Fibroblast of lung (primary cell): ENCODE data around the gene RTN3. TPM values are rescaled to one million over a fixed set of nuclear protein-coding genes. Genes with fewer than 3 reads are reported as not detected.

ENCODE experiments used
- DNase-seq, 2 donors: peaks; one replicate each; pipeline versions ENCODE4 v3.0.0 to v3.0.0-alpha.2; 2010; ENCODE audit warnings: low read depth in 2 of 2
- H2AFZ ChIP-seq: 2 replicates; pipeline ENCODE4 v1.5.1; 2012; ENCODE audit warnings: low read length, control low read depth, inconsistent platforms
- H3K27ac ChIP-seq: 2 replicates; pipeline ENCODE4 v1.5.1; 2011; ENCODE audit warnings: low read length, control low read depth; ENCODE audit not compliant: insufficient read depth
- H3K27me3 ChIP-seq: 2 replicates; pipeline ENCODE4 v1.5.1; 2011; ENCODE audit warnings: mild to moderate bottlenecking, low read length; ENCODE audit not compliant: control insufficient read depth, insufficient read depth
- H3K36me3 ChIP-seq: 2 replicates; pipeline ENCODE4 v1.5.1; 2011; ENCODE audit warnings: low read length; ENCODE audit not compliant: control insufficient read depth, insufficient read depth
- H3K4me1 ChIP-seq: 2 replicates; pipeline ENCODE4 v1.5.1; 2011; ENCODE audit warnings: low read length; ENCODE audit not compliant: control insufficient read depth, insufficient read depth; ENCODE audit errors: extremely low read depth
- H3K4me2 ChIP-seq: 2 replicates; pipeline ENCODE4 v1.5.1; 2011; ENCODE audit warnings: low read length, control low read depth; ENCODE audit not compliant: insufficient read depth; ENCODE audit errors: extremely low read depth
- H3K4me3 ChIP-seq, 4 experiments: fragments of 200-600 bp in 1 of 4; sonication (generic) in 1 of 4; replicated peaks in 1 of 4; 2 replicates each; pipeline ENCODE4 v1.5.1; 2011 to 2016; ENCODE audit warnings: low read length in 4 of 4, low read depth in 3 of 4, mild to moderate bottlenecking in 3 of 4, control low read depth in 2 of 4, inconsistent platforms in 1 of 4, mixed read lengths in 1 of 4; ENCODE audit not compliant: insufficient read depth in 1 of 4; ENCODE audit errors: control extremely low read depth in 1 of 4
- H3K79me2 ChIP-seq: 2 replicates; pipeline ENCODE4 v1.5.1; 2012; ENCODE audit warnings: mild to moderate bottlenecking, low read length, inconsistent platforms; ENCODE audit not compliant: control insufficient read depth, insufficient read depth
- H3K9ac ChIP-seq: 2 replicates; pipeline ENCODE4 v1.5.1; 2011; ENCODE audit warnings: mild to moderate bottlenecking, low read length, control low read depth; ENCODE audit not compliant: insufficient read depth
- H3K9me3 ChIP-seq: 2 replicates; pipeline ENCODE4 v1.5.1; 2012; ENCODE audit warnings: low read depth, low read length; ENCODE audit not compliant: control insufficient read depth, insufficient read depth
- H4K20me1 ChIP-seq: 2 replicates; pipeline ENCODE4 v1.5.1; 2011; ENCODE audit warnings: low read length; ENCODE audit not compliant: control insufficient read depth, insufficient read depth; ENCODE audit errors: extremely low read depth
- CTCF ChIP-seq, 2 donors: IDR thresholded peaks in 1 of 2; conservative IDR thresholded peaks in 1 of 2; 1 replicate in 1 of 2; 2 replicates in 1 of 2; pipeline ENCODE4 v1.5.1; 2011 to 2012; ENCODE audit warnings: low read length in 2 of 2, control low read depth in 1 of 2, inconsistent platforms in 1 of 2, low read depth in 1 of 2, mild to moderate bottlenecking in 1 of 2
- EZH2 ChIP-seq: IDR thresholded peaks from 2 replicates; pipeline ENCODE4 v1.5.1; 2012; ENCODE audit warnings: low read length, control low read depth, mild to moderate bottlenecking; ENCODE audit errors: missing control alignments
- polyA plus RNA-seq, 2 donors: library from polyadenylated mRNA; depleted of rRNA in 1 of 2; stranded (reverse) in 1 of 2; unstranded in 1 of 2; fragments of >200 nt; gene quantifications; 2 replicates each; pipeline ENCODE4 v1.2.1, GENCODE V29; 2011 to 2012; ENCODE audit warnings: missing spikeins in 1 of 2
- total RNA-seq: library from RNA; depleted of rRNA; stranded (reverse); fragments of >200 nt; gene quantifications from 2 replicates; pipeline ENCODE4 v1.2.1, GENCODE V29; 2014

Gene RTN3
- total and polyA plus RNA-seq, 2 donors (not counting 1 experiment from before 2014, with no cell fraction given) = 93.3 to 167 TPM

DNA sequence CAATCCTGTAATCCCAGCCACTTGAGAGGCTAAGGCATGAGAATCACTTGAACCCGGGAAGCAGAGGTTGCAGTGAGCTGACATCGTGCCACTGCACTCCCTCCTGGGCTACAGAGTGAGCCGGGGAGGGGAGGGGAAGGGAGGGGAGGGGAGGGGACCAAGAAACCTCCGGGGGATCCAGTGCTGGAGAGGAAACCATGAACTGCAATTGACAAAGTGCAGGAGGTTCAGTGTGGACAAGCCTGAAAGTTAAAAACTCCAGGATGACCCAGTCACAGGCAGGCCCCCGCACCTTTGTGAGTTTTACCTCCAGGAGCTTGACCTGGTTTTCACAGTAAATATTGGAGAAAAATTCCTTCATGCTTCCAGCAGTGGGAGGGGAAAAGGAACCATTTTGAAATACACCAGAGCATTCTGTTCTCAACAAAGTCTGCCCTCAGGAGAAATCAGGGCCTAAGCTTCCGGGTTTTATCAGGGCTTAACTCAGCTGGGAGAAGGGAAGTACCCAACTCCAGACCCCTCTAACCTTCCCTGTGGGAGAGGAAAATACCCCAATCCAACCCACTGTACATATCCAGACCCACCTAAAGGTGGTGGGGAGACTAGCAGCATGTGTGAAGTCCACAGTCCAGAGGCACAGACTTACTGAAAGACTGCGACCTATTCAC lies 102.8 kb downstream of the RTN3 start:
- no peak overlapping the region for H3K4me3 ChIP-seq
- TF ChIP-seq EZH2 (no peak), CTCF (conservative IDR thresholded peaks at IDR 0.05 in 1 of 2, IDR thresholded peaks at IDR 0.05 in 1 of 2; ENCODE audit: low read depth in 1 of 2, low read length in 2 of 2) (no peak)
- no peaks in the 10 kb centered on the region for H4K20me1 ChIP-seq
- H3K36me3 ChIP-seq = no peaks in the 10 kb centered on the region
- H2AFZ ChIP-seq = no peak overlapping the region
- H3K4me1 ChIP-seq = no peaks in the 10 kb centered on the region
- H3K4me2 ChIP-seq = no peak overlapping the region
- no peaks in the 10 kb centered on the region for H3K27me3 ChIP-seq
- no peaks in the 10 kb centered on the region for H3K9me3 ChIP-seq
- H3K27ac ChIP-seq = no peak overlapping the region
- no peak overlapping the region for H3K9ac ChIP-seq
- no peak for DNase-seq
- no peaks in the 10 kb centered on the region for H3K79me2 ChIP-seq

- TF ChIP-seq CTCF (conservative IDR thresholded peaks at IDR 0.05 in 1 of 2, IDR thresholded peaks at IDR 0.05 in 1 of 2; ENCODE audit: low read depth in 1 of 2, low read length in 2 of 2) = no peak
- TF ChIP-seq EZH2 = no peak
- H3K4me2 ChIP-seq = no peak overlapping the region
- H3K79me2 ChIP-seq = no peaks in the 10 kb centered on the region
- H3K36me3 ChIP-seq = no peaks in the 10 kb centered on the region
- no peak overlapping the region for H3K9ac ChIP-seq
- no peak overlapping the region for H2AFZ ChIP-seq
- no peak for DNase-seq
- no peak overlapping the region for H3K27ac ChIP-seq
- H3K9me3 ChIP-seq = no peaks in the 10 kb centered on the region
- no peaks in the 10 kb centered on the region for H4K20me1 ChIP-seq
- H3K4me1 ChIP-seq = no peaks in the 10 kb centered on the region
- no peaks in the 10 kb centered on the region for H3K27me3 ChIP-seq
- no peak overlapping the region for H3K4me3 ChIP-seq
These were observed 104.5 kb downstream of the RTN3 start for GRCh38 chr11:63785823-63786222.

- peak in 1 of 2 donors; percentile 29 for DNase-seq
- no peaks in the 10 kb centered on the region for H3K4me1 ChIP-seq
- no peak overlapping the region for H2AFZ ChIP-seq
- H3K9ac ChIP-seq = no peak overlapping the region
- H4K20me1 ChIP-seq = no peaks in the 10 kb centered on the region
- no peak overlapping the region for H3K4me2 ChIP-seq
- H3K79me2 ChIP-seq = no peaks in the 10 kb centered on the region
- no peak overlapping the region for H3K4me3 ChIP-seq
- no peaks in the 10 kb centered on the region for H3K9me3 ChIP-seq
- H3K27ac ChIP-seq = no peak overlapping the region
- TF ChIP-seq CTCF (conservative IDR thresholded peaks at IDR 0.05 in 1 of 2, IDR thresholded peaks at IDR 0.05 in 1 of 2; ENCODE audit: low read depth in 1 of 2, low read length in 2 of 2) = no peak
- TF ChIP-seq EZH2 = no peak
- no peaks in the 10 kb centered on the region for H3K36me3 ChIP-seq
- no peaks in the 10 kb centered on the region for H3K27me3 ChIP-seq
These were observed 110.3 kb downstream of the RTN3 start for GRCh38 chr11:63791495-63792167.
